Liver (tissue), 9 donors: ENCODE measurements around the gene MFAP5. TPM values are rescaled to one million over a fixed set of nuclear protein-coding genes. Genes with fewer than 3 reads are reported as not detected.

Experiments
- DNase-seq: peaks from one replicate; pipeline ENCODE4 v3.0.0-alpha.2; 2017; ENCODE audit warnings: low spot score
- H3K27ac ChIP-seq, 2 donors: one replicate each; pipeline ENCODE4 v1.7.0; 2013; ENCODE audit warnings: inconsistent platforms in 2 of 2, low read length in 2 of 2, control low read depth in 1 of 2, low read depth in 1 of 2, mild to moderate bottlenecking in 1 of 2
- H3K27me3 ChIP-seq, 4 donors: one replicate each; pipeline versions ENCODE4 v1.6.1 to v1.7.0; 2013; ENCODE audit warnings: low read length in 3 of 4, inconsistent platforms in 1 of 4, mild to moderate bottlenecking in 1 of 4, moderate library complexity in 1 of 4; ENCODE audit not compliant: control insufficient read depth in 4 of 4, insufficient read depth in 4 of 4
- H3K36me3 ChIP-seq, 4 donors: one replicate each; pipeline versions ENCODE4 v1.6.1 to v1.7.0; 2013; ENCODE audit warnings: low read length in 3 of 4, mild to moderate bottlenecking in 3 of 4, low read depth in 1 of 4, moderate library complexity in 1 of 4; ENCODE audit not compliant: control insufficient read depth in 4 of 4, insufficient read depth in 3 of 4
- H3K4me1 ChIP-seq, 4 donors: one replicate each; pipeline versions ENCODE4 v1.6.1 to v1.7.0; 2013; ENCODE audit warnings: low read length in 3 of 4, mild to moderate bottlenecking in 3 of 4, moderate library complexity in 1 of 4; ENCODE audit not compliant: control insufficient read depth in 4 of 4, insufficient read depth in 4 of 4
- H3K4me3 ChIP-seq, 3 donors: one replicate each; pipeline versions ENCODE4 v1.6.1 to v1.7.0; 2013; ENCODE audit warnings: low read length in 3 of 3, control low read depth in 1 of 3, low read depth in 1 of 3, mild to moderate bottlenecking in 1 of 3
- H3K9ac ChIP-seq, 2 donors: one replicate each; pipeline ENCODE4 v1.7.0; 2013; ENCODE audit warnings: low read length in 2 of 2, mild to moderate bottlenecking in 2 of 2, moderate library complexity in 2 of 2, control low read depth in 1 of 2, low read depth in 1 of 2
- H3K9me3 ChIP-seq, 4 donors: one replicate each; pipeline versions ENCODE4 v1.6.1 to v1.7.0; 2013; ENCODE audit warnings: low read length in 3 of 4; ENCODE audit not compliant: control insufficient read depth in 4 of 4
- ATF3 ChIP-seq: IDR thresholded peaks from 2 replicates; pipeline ENCODE4 v1.6.1; 2016; ENCODE audit warnings: antibody characterized with exemption
- EGR1 ChIP-seq, 2 donors: IDR thresholded peaks; 2 replicates each; pipeline ENCODE4 v1.6.1; 2016 to 2018; ENCODE audit warnings: antibody characterized with exemption in 2 of 2, low read depth in 2 of 2
- FOXA1 ChIP-seq: IDR thresholded peaks from 2 replicates; pipeline ENCODE4 v1.6.1; 2016; ENCODE audit warnings: antibody characterized with exemption
- FOXA2 ChIP-seq: IDR thresholded peaks from 2 replicates; pipeline ENCODE4 v1.6.1; 2016; ENCODE audit warnings: antibody characterized with exemption
- GABPA ChIP-seq, 2 donors: IDR thresholded peaks in 1 of 2; conservative IDR thresholded peaks in 1 of 2; 2 replicates each; pipeline ENCODE4 v1.6.1; 2016; ENCODE audit warnings: antibody characterized with exemption in 2 of 2, mild to moderate bottlenecking in 1 of 2, moderate library complexity in 1 of 2
- HNF4A ChIP-seq, 2 donors: conservative IDR thresholded peaks; 2 replicates each; pipeline ENCODE4 v1.6.1; 2016; ENCODE audit warnings: antibody characterized with exemption in 2 of 2, mild to moderate bottlenecking in 2 of 2
- HNF4G ChIP-seq: IDR thresholded peaks from 2 replicates; pipeline ENCODE4 v1.6.1; 2016; ENCODE audit warnings: antibody characterized with exemption
- JUND ChIP-seq, 2 donors: IDR thresholded peaks; 2 replicates each; pipeline ENCODE4 v1.6.1; 2016; ENCODE audit warnings: antibody characterized with exemption in 2 of 2
- MAX ChIP-seq: IDR thresholded peaks from 2 replicates; pipeline ENCODE4 v1.6.1; 2016; ENCODE audit warnings: antibody characterized with exemption
- NR2F2 ChIP-seq: IDR thresholded peaks from 2 replicates; pipeline ENCODE4 v1.6.1; 2016; ENCODE audit warnings: antibody characterized with exemption
- RXRA ChIP-seq, 2 donors: IDR thresholded peaks; 2 replicates each; pipeline ENCODE4 v1.6.1; 2017 to 2018; ENCODE audit warnings: antibody characterized with exemption in 2 of 2, mild to moderate bottlenecking in 1 of 2
- SP1 ChIP-seq: IDR thresholded peaks from 2 replicates; pipeline ENCODE4 v1.6.1; 2018; ENCODE audit warnings: antibody characterized with exemption, mild to moderate bottlenecking
- TAF1 ChIP-seq: conservative IDR thresholded peaks from 2 replicates; pipeline ENCODE4 v1.6.1; 2016; ENCODE audit warnings: antibody characterized with exemption, mild to moderate bottlenecking
- YY1 ChIP-seq: IDR thresholded peaks from 2 replicates; pipeline ENCODE4 v1.6.1; 2016; ENCODE audit warnings: antibody characterized with exemption, mild to moderate bottlenecking
- WGBS: extraction: QIAGEN DNeasy Blood & Tissue Kit; methylation state at CpG from one replicate; pipeline ENCODE4 v1.1.7; 2013; 5-methylcytosine and 5-hydroxymethylcytosine counted together
- polyA plus RNA-seq, 2 donors: library from polyadenylated mRNA; stranded (reverse) in 1 of 2; unstranded in 1 of 2; fragments of 200-250 nt in 1 of 2; fragments of >200 nt in 1 of 2; fragmentation: Nextera tagmentation in 1 of 2; extraction: Ambion mirVana in 1 of 2; gene quantifications; one replicate each; pipeline versions ENCODE4 v1.2.1 to v1.2.3, GENCODE V29; 2013 to 2015
- total RNA-seq, 2 donors: library from RNA; depleted of rRNA; stranded (reverse); fragments of >200 nt; gene quantifications; one replicate each; pipeline ENCODE4 v1.2.3, GENCODE V29; 2014
- TF ChIP-seq, protein P1 (sequence below): IDR thresholded peaks from 2 replicates; pipeline ENCODE4 v1.6.1; 2016; ENCODE audit warnings: antibody characterized with exemption, mild to moderate bottlenecking
- donor health status: healthy.
- donor health status: healthy.
- donor health status: healthy.
- donor health status: healthy.
- donor health status: healthy.

MFAP5 gene
- total and polyA plus RNA-seq, 4 donors = 0.20 to 0.42 TPM; not detected in 2

GRCh38 chr12:8639936-8640335 lies 22.7 kb downstream of the MFAP5 start:
- Histone ChIP-seq H3K4me1 (no peaks in the 10 kb centered on the region), H3K27me3 (no peaks in the 10 kb centered on the region), H3K4me3 (no peak overlapping the region), H3K9ac (no peak overlapping the region), H3K9me3 (no peaks in the 10 kb centered on the region), H3K36me3 (no peaks in the 10 kb centered on the region), H3K27ac (no peak overlapping the region)
- TF ChIP-seq MAX = no peak
- no peak for TF ChIP-seq HNF4G
- TF ChIP-seq YY1 = no peak
- no peak for DNase-seq
- WGBS = 56% methylated on average over 2 of the region's 2 CpGs

- no peak for DNase-seq
- 71% methylated on average over 4 of the region's 4 CpGs for WGBS
- no peaks in the 10 kb centered on the region for H3K27me3 ChIP-seq
- H3K4me1 ChIP-seq = no peaks in the 10 kb centered on the region
- no peaks in the 10 kb centered on the region for H3K36me3 ChIP-seq
- TF ChIP-seq SP1 = no peak
- no peak for TF ChIP-seq YY1
- no peak for TF ChIP-seq GABPA (IDR thresholded peaks at IDR 0.05 in 1 of 2, conservative IDR thresholded peaks at IDR 0.05 in 1 of 2)
- no peak for TF ChIP-seq FOXA1
- TF ChIP-seq TAF1 = no peak
- no peak for TF ChIP-seq HNF4G
- no peak overlapping the region for H3K27ac ChIP-seq
- H3K9ac ChIP-seq = no peak overlapping the region
- no peaks in the 10 kb centered on the region for H3K9me3 ChIP-seq
- no peak overlapping the region for H3K4me3 ChIP-seq
Measured at GRCh38 chr12:8638951-8639350, 23.7 kb downstream of the MFAP5 start.

DNA sequence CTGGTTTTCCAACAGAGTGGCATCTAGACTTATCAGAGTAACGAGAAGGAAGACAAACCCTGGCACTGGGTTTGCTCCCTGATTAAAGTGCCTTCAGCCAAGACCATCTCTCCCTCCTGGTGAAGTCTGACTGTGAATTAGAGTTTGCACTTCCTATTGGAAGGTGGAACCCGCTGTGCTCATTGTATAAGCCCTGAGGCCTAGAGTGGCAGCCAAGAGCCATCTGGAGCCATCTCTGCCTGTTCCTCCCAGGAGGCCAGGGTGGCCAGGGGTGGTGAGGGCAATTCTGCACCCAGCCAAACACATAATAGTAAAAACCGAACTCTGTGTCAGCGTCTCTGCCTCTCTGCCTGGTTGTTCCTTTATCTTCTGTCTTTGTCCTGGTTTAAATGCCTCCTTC lies 25.0 kb downstream of the MFAP5 start:
- no peaks in the 10 kb centered on the region for H3K27me3 ChIP-seq
- no peak for TF ChIP-seq RXRA (IDR thresholded peaks at IDR 0.05)
- no peak for TF ChIP-seq EGR1 (IDR thresholded peaks at IDR 0.05; ENCODE audit: low read depth in 2 of 2)
- TF ChIP-seq, protein P1, sequence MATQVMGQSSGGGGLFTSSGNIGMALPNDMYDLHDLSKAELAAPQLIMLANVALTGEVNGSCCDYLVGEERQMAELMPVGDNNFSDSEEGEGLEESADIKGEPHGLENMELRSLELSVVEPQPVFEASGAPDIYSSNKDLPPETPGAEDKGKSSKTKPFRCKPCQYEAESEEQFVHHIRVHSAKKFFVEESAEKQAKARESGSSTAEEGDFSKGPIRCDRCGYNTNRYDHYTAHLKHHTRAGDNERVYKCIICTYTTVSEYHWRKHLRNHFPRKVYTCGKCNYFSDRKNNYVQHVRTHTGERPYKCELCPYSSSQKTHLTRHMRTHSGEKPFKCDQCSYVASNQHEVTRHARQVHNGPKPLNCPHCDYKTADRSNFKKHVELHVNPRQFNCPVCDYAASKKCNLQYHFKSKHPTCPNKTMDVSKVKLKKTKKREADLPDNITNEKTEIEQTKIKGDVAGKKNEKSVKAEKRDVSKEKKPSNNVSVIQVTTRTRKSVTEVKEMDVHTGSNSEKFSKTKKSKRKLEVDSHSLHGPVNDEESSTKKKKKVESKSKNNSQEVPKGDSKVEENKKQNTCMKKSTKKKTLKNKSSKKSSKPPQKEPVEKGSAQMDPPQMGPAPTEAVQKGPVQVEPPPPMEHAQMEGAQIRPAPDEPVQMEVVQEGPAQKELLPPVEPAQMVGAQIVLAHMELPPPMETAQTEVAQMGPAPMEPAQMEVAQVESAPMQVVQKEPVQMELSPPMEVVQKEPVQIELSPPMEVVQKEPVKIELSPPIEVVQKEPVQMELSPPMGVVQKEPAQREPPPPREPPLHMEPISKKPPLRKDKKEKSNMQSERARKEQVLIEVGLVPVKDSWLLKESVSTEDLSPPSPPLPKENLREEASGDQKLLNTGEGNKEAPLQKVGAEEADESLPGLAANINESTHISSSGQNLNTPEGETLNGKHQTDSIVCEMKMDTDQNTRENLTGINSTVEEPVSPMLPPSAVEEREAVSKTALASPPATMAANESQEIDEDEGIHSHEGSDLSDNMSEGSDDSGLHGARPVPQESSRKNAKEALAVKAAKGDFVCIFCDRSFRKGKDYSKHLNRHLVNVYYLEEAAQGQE = no peak
- no peak for TF ChIP-seq HNF4G
- no peak for TF ChIP-seq JUND (IDR thresholded peaks at IDR 0.05)
- no peak for TF ChIP-seq NR2F2
- no peak overlapping the region for H3K27ac ChIP-seq
- 87% methylated on average over 4 of the region's 4 CpGs for WGBS
- no peaks in the 10 kb centered on the region for H3K36me3 ChIP-seq
- no peak overlapping the region for H3K9ac ChIP-seq
- DNase-seq = no peak
- H3K4me3 ChIP-seq = no peak overlapping the region
- no peaks in the 10 kb centered on the region for H3K9me3 ChIP-seq
- H3K4me1 ChIP-seq = no peaks in the 10 kb centered on the region

DNA sequence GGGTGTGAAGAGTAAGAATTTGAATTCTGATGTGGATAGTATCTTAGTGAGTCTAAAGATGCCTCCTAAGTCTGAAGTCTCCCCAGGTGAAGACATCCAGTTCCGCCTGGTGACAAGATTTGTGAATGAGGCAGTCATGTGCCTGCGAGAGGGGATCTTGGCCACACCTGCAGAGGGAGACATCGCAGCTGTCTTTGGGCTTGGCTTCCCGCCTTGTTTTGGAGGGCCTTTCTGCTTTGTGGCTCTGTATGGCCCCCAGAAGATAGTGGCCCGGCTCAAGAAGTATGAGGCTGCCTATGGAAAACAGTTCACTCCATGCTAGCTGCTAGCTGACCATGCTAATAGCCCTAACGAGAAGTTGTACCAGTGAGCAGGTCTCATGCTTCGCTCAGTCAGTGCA lies 25.4 kb downstream of the MFAP5 start:
- Histone ChIP-seq H3K4me3 (no peak overlapping the region), H3K27ac (no peak overlapping the region), H3K9me3 (no peaks in the 10 kb centered on the region), H3K27me3 (no peaks in the 10 kb centered on the region), H3K9ac (no peak overlapping the region), H3K4me1 (no peaks in the 10 kb centered on the region), H3K36me3 (no peaks in the 10 kb centered on the region)
- no peak for DNase-seq
- WGBS = 94% methylated on average over 7 of the region's 7 CpGs
- TF ChIP-seq FOXA2 = no peak
- TF ChIP-seq HNF4A (conservative IDR thresholded peaks at IDR 0.05) = no peak
- TF ChIP-seq ATF3 = no peak
- no peak for TF ChIP-seq JUND (IDR thresholded peaks at IDR 0.05)
